Right lobe of liver (tissue), 6 donors: ENCODE measurements around the gene TGFA. TPM values are rescaled to one million over a fixed set of nuclear protein-coding genes. Genes with fewer than 3 reads are reported as not detected.

Experiments
- ATAC-seq, 4 donors: fragments of 200-7000 bp; cut with Tn5 transposase; one replicate each; pipeline ENCODE4 v1.9.1; 2020; ENCODE audit warnings: mild to moderate bottlenecking in 4 of 4, moderate library complexity in 4 of 4
- DNase-seq, 3 donors: peaks; one replicate each; pipeline ENCODE4 v3.0.0-alpha.2; 2020
- H3K27ac ChIP-seq, 3 donors: fragments of 200-600 bp; one replicate each; pipeline ENCODE4 v1.8.0; 2022
- H3K27me3 ChIP-seq, 2 donors: fragments of 200-600 bp; one replicate each; pipeline ENCODE4 v1.8.0; 2022
- H3K36me3 ChIP-seq, 4 donors: fragments of 200-600 bp; sonication (generic) in 1 of 4; one replicate each; pipeline versions ENCODE4 v1.5.1 to v1.8.0; 2017 to 2022; ENCODE audit warnings: control low read depth in 1 of 4
- H3K4me1 ChIP-seq, 4 donors: fragments of 200-600 bp; sonication (generic) in 1 of 4; one replicate each; pipeline versions ENCODE4 v1.5.1 to v1.8.0; 2017 to 2022; ENCODE audit warnings: control low read depth in 1 of 4
- H3K4me3 ChIP-seq, 3 donors: fragments of 200-600 bp; one replicate each; pipeline ENCODE4 v1.8.0; 2022
- H3K9me3 ChIP-seq, 4 donors: fragments of 200-600 bp; sonication (generic) in 1 of 4; one replicate each; pipeline versions ENCODE4 v1.5.1 to v1.8.0; 2017 to 2022; ENCODE audit warnings: control low read depth in 1 of 4
- POLR2A ChIP-seq: fragments of 450-650 bp; IDR thresholded peaks from one replicate; pipeline ENCODE4 v1.6.1; 2017; ENCODE audit warnings: antibody characterized with exemption, mild to moderate bottlenecking
- WGBS: methylation state at CpG from one replicate; pipeline ENCODE4 v1.1.6; 2018; ENCODE audit warnings: low coverage, low lambda C conversion rate; ENCODE audit not compliant: insufficient coverage; ENCODE audit errors: missing lambda C conversion rate; 5-methylcytosine and 5-hydroxymethylcytosine counted together
- intact Hi-C, 2 donors: fragments of 100-400 bp; cut with DNase I; formaldehyde crosslinking; loops; one replicate each; pipeline versions ENCODE4 v1.11.2 to v1.14.1; 2022
- total RNA-seq, 6 experiments: library from RNA; depleted of rRNA in 2 of 6; stranded (reverse); fragments of >200 nt in 2 of 6; fragmentation: NEBNext Ultra II Directional in 3 of 6; extraction: Animal tissue kit (Norgen Biotek cat#: 25700) in 3 of 6; gene quantifications; one replicate each; pipeline versions ENCODE4 v1.1.0 to v1.2.4, GENCODE V29; 2016 to 2023
- TF ChIP-seq, protein P1 (sequence below), 4 donors: fragments of 200-600 bp in 3 of 4; fragments of 450-650 bp in 1 of 4; IDR thresholded peaks; one replicate each; pipeline versions ENCODE4 v1.5.1 to v1.8.0; 2016 to 2022; ENCODE audit warnings: antibody characterized with exemption in 4 of 4, mild to moderate bottlenecking in 2 of 4
- donor health status: DM: no; HTN: yes; CAD: no.
- donor health status: DM: no; HTN: no; CAD: no.
- donor health status: DM: no; HTN: no; CAD: no.
- donor health status: DM: no; HTN: yes; CAD: no.
- donor health status: DM: no; HTN: yes; CAD: no.

Gene TGFA
- total RNA-seq, 6 experiments from 2014 or later = 2.1 to 5.1 (median 4.4) TPM

DNA sequence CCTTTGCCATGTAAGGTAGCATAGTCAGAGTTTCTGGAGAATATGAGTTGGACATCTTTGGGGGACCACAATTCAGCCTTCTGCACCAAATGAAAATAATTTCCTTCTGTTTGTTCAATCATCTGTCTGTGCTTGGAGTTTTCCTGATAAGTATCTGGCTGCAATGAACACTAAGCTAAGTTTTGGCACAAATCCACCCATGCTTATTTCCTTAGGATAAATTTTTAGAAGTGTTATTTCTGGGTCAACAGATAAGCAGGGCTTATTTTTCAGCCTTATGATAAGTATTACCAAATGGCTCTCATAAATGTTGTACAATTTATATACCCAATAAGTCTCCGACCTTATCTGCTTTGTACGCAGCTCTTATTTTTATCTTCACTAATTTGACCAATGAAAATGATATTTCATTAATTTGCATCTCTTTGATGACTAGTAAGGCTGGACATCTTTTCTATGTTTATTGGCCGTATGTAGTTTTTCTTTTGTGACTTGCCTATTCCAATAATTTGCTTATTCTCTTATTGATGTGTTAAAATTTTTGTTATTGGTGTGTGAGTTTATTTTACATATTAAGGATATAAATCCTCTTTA lies 59.2 kb downstream of the TGFA start:
- no peak for TF ChIP-seq POLR2A
- TF ChIP-seq, protein P1, sequence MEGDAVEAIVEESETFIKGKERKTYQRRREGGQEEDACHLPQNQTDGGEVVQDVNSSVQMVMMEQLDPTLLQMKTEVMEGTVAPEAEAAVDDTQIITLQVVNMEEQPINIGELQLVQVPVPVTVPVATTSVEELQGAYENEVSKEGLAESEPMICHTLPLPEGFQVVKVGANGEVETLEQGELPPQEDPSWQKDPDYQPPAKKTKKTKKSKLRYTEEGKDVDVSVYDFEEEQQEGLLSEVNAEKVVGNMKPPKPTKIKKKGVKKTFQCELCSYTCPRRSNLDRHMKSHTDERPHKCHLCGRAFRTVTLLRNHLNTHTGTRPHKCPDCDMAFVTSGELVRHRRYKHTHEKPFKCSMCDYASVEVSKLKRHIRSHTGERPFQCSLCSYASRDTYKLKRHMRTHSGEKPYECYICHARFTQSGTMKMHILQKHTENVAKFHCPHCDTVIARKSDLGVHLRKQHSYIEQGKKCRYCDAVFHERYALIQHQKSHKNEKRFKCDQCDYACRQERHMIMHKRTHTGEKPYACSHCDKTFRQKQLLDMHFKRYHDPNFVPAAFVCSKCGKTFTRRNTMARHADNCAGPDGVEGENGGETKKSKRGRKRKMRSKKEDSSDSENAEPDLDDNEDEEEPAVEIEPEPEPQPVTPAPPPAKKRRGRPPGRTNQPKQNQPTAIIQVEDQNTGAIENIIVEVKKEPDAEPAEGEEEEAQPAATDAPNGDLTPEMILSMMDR (IDR thresholded peaks at IDR 0.05) = no peak
- no peaks in the 10 kb centered on the region for H3K4me1 ChIP-seq
- H3K27ac ChIP-seq = no peak overlapping the region
- H3K9me3 ChIP-seq = no peaks in the 10 kb centered on the region
- H3K4me3 ChIP-seq = no peak overlapping the region
- intact Hi-C loops = no loop called here
- ATAC-seq (no peak), DNase-seq (no peak)
- WGBS = 67% methylated on average over 3 of the region's 3 CpGs
- H3K36me3 ChIP-seq = no peaks in the 10 kb centered on the region
- no peaks in the 10 kb centered on the region for H3K27me3 ChIP-seq

GRCh38 chr2:70490381-70490780 lies 63.2 kb downstream of the TGFA start:
- no peak for DNase-seq

GRCh38 chr2:70489165-70489564 lies 64.5 kb downstream of the TGFA start:
- 80% methylated on average over 6 of the region's 10 CpGs for WGBS
- ATAC-seq (no peak), DNase-seq (no peak)
- H3K27ac ChIP-seq = no peak overlapping the region
- intact Hi-C loops = no loop called here
- no peak for TF ChIP-seq POLR2A
- TF ChIP-seq, protein P1 (IDR thresholded peaks at IDR 0.05) = no peak
- H3K4me1 ChIP-seq = no peaks in the 10 kb centered on the region
- no peaks in the 10 kb centered on the region for H3K9me3 ChIP-seq
- H3K27me3 ChIP-seq = no peaks in the 10 kb centered on the region
- H3K36me3 ChIP-seq = no peaks in the 10 kb centered on the region
- H3K4me3 ChIP-seq = no peak overlapping the region

More at GRCh38 chr2:70490381-70490780, 63.2 kb downstream of the TGFA start:
- no peaks in the 10 kb centered on the region for H3K4me1 ChIP-seq
- intact Hi-C loops = no loop called here
- no peak overlapping the region for H3K4me3 ChIP-seq
- no peaks in the 10 kb centered on the region for H3K27me3 ChIP-seq
- no peaks in the 10 kb centered on the region for H3K36me3 ChIP-seq
- no peak overlapping the region for H3K27ac ChIP-seq
- H3K9me3 ChIP-seq = no peaks in the 10 kb centered on the region
- no peak for ATAC-seq
- WGBS = 79% methylated on average over 5 of the region's 5 CpGs
- TF ChIP-seq POLR2A = no peak
- TF ChIP-seq, protein P1 (IDR thresholded peaks at IDR 0.05) = no peak

- DNase-seq (no peak), ATAC-seq (no peak)
- intact Hi-C loops = no loop called here
- no peak overlapping the region for H3K4me3 ChIP-seq
- 43% methylated on average over 1 of the region's 1 CpG for WGBS
- no peaks in the 10 kb centered on the region for H3K9me3 ChIP-seq
- no peak overlapping the region for H3K27ac ChIP-seq
- TF ChIP-seq, protein P1 (IDR thresholded peaks at IDR 0.05) = no peak
- TF ChIP-seq POLR2A = no peak
- H3K27me3 ChIP-seq = no peaks in the 10 kb centered on the region
- H3K36me3 ChIP-seq = no peaks in the 10 kb centered on the region
- no peaks in the 10 kb centered on the region for H3K4me1 ChIP-seq
These were observed 69.5 kb downstream of the TGFA start for GRCh38 chr2:70484086-70484485.

DNA sequence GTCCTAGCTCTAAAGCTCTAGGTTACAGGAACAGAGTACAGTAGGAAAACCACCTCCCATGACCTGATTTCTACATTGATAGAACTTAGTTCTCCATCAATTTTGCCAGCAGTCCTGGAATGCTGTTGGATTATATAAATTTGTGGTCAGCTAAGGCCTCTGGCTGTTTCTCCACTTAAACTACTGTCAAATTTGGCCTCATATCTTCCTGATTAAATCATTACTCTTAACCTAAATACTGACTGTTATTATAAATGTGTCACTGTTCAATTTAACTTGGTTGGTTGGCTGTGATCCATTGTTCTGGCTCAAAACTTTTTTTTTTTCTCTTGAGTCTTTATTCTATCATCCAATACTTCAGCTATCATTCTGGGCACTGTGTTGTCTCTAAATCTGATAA lies 71.2 kb downstream of the TGFA start:
- H3K9me3 ChIP-seq = no peaks in the 10 kb centered on the region
- no peaks in the 10 kb centered on the region for H3K36me3 ChIP-seq
- intact Hi-C loops = no loop called here
- no peak for DNase-seq
- no peaks in the 10 kb centered on the region for H3K27me3 ChIP-seq
- ATAC-seq = no peak
- TF ChIP-seq, protein P1 (IDR thresholded peaks at IDR 0.05) = no peak
- no peak for TF ChIP-seq POLR2A
- no peaks in the 10 kb centered on the region for H3K4me1 ChIP-seq
- H3K27ac ChIP-seq = no peak overlapping the region
- H3K4me3 ChIP-seq = no peak overlapping the region
